ENCODE measurements around the gene DISC1. TPM values are rescaled to one million over a fixed set of nuclear protein-coding genes. Genes with fewer than 3 reads are reported as not detected.
"Not testable (repeated sequence)": the region's sequence is repeated elsewhere in the genome, so short reads cannot be mapped to it uniquely, and the experiment has no call there.

DISC1 gene
- total RNA-seq, 1 donor from 2014 or later = 5.5 TPM

DNA sequence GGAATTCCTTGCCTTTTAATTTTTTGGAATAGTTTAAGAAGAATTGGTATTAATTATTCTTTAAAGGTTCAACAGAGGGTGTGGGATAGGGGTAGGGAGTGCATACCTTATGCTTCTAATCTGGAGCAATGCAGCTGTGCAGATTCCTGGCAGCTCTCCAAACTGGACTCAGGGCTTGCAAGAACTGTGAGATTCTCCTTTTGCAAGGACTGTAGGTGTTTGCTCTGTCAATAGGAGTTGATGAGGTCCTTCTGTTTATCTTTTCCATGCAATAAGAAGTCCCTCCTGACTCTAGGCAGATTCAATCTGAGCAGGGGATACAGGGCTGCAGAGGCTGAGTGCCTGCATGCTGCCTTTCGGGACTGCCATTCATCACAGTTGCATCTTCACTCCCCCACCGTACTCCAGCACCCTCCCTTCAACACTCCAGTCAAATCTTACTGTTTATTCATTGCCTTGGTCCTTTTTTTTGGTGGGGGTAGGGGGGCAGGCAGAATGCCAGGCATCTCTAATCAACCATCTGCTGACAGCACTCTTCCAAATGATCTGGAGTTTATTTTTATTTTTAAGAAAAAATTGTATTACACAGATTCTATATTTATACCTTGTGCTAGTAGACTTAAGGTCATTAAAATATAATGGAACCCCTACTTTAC lies 122.3 kb downstream of the DISC1 start:
- intact Hi-C loops (cut with DNase I) = no loop called here
- DNase-seq (ENCODE audit: low spot score) = no peak

- intact Hi-C loops (cut with DNase I) = loop anchor here (10.0 kb wide), 2 partner anchors 875 to 1495 kb away; no protein-coding TSS in a partner anchor
- no peak for DNase-seq (ENCODE audit: low spot score)
These were observed 123.7 kb downstream of the DISC1 start for GRCh38 chr1:231750296-231750695.

DNA sequence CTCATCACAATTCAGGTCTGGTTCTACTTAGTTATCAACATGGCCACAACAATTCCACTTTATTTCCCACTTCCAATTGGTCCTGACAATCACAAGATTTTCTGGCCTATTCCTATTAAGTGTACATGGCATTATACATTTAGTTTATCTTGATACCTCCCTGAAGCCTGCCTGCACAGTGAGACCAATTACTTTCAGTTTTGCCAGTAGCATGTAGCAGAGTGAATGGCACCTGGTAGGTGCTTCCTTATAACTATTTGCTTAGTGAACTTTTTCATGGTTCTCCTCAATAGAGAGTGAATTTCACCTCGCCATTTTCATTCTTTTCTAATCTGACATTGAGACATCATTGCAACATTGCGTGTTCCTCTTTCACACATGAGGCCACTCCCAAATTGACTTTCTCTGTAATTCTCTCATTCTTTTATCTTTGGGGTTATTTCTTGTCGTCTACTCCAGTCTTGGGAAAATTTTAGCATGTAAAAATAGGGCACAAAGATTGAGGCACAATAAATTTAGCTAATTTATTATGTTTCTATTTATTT lies 124.3 kb downstream of the DISC1 start:
- DNase-seq (ENCODE audit: low spot score) = no peak
- intact Hi-C loops (cut with DNase I) = loop anchor here (10.0 kb wide), 2 partner anchors 874 to 1494 kb away; no protein-coding TSS in a partner anchor

DNA sequence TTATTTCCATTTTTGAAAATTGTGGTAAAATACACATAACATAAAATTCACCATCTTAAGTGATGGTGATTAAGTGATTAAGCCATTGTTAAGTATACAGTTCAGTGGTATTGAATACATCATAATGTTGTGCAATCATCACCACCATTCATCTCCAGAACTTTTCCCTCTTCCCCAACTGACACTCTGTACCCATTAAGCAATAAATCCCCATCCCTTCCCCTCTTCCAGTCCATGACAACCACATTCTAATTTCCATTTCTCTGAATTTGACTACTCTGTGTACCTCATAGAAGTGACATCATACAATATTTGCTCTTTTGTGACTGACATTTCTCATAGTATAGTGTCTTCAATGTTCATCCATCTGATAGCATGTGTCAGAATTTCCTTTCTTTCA lies 124.8 kb downstream of the DISC1 start:
- intact Hi-C loops (cut with DNase I) = loop anchor here (10.0 kb wide), 2 partner anchors 873 to 1493 kb away; no protein-coding TSS in a partner anchor
- DNase-seq (ENCODE audit: low spot score) = no peak

DNA sequence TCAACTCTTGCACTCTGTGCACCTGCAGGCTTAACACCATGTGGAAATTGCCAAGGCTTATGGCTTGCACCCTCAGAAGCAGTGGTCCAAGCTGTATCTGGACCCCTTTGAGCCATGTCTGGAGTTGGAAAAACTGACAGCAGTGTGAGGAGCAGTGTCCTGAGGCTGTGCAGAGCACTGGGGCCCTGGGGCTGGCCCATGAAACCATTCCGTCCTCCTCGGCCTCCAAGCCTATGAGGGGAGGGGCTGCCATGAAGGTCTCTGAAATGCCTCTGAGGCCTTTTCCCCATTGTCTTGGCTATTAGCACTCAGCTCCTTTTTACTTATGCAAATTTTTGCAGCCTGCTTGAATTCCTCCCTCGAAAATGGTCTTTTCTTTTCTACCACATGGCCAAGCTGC lies 126.7 kb downstream of the DISC1 start:
- no peak for DNase-seq (ENCODE audit: low spot score)
- intact Hi-C loops (cut with DNase I) = loop anchor here (10.0 kb wide), 2 partner anchors 871 to 1491 kb away; no protein-coding TSS in a partner anchor

DNA sequence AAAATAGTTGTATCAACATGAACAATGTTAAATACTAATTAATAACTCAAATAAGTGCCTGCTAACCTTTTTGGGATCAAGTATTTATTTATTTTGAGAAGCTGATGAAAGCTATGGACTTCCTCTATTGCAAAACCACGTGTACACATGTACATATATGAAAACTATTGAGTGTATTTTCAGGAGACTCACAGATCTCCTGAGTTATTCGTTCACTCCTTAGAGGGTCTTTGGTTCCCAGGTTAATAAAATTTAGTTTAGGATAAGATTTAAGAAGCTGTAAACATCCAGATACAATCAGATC lies 130.5 kb downstream of the DISC1 start:
- DNase-seq (ENCODE audit: low spot score) = no peak
- intact Hi-C loops (cut with DNase I) = loop anchor here (5.0 to 10.0 kb wide), 3 partner anchors 50 to 1488 kb away; no protein-coding TSS in a partner anchor

GRCh38 chr1:231757759-231758158 lies 131.2 kb downstream of the DISC1 start:
- no peak for DNase-seq (ENCODE audit: low spot score)
- intact Hi-C loops (cut with DNase I) = loop anchor here (5.0 to 10.0 kb wide), 3 partner anchors 50 to 1487 kb away; no protein-coding TSS in a partner anchor

GRCh38 chr1:231761252-231761651 lies 134.7 kb downstream of the DISC1 start:
- DNase-seq (ENCODE audit: low spot score) = no peak
- intact Hi-C loops (cut with DNase I) = no loop called here

DNA sequence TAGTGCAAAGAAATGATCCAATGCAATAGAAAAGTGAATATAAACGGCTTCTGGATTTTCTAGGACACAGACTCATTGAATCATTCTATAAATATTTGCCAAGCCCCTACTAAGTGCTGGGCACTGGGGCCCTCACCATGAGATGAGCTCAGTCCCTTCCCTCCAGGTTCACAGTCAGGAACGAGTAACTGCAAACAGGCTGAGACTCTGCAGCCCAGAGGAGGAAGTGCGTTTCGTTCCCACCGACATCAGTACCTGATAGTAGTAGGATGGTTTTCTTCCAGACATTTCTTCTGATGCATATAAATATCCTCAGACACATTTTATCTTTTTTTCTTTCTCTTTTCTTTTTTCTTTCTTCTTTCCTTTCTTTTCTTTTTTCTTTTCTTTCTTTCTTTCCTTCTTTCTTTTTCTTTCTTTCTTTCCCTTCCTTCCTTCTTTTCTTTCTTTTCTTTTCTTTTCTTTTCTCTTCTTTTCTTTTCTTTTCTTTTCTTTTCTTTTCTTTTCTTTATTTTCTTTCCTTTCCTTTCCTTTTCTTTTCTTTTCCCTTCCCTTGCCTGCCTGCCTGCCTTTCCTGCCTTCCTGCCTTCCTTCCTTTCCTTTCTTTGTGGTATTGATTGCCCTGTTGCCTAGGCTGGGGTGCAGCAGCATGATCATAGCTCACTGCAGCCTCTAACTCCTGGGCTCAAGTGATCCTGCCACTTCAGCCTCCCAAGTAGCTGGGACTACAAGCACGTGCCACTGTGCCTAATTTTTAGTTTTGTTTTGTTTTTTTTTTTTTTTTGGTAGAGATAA lies 135.4 kb downstream of the DISC1 start:
- DNase-seq (ENCODE audit: low spot score) = no peak
- intact Hi-C loops (cut with DNase I) = no loop called here

DNA sequence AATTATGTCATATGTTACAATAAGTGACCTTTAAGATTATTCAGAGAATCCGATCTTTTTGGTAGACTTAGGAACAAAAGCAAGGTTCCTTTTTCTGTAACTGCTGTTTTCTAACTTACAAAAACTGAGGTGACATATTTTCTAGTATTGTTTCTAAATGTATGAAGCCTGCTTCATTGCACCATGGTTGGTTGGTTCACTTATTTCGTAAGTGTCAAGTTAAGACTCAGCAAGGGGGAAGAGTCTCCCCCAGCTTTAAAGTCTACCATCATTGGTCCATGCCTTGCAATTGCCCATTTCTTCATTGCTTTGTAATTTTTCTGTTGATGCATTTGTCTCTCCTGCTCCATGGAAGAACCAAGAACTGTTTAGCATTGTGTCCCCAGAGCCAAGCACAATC lies 136.9 kb downstream of the DISC1 start:
- intact Hi-C loops (cut with DNase I) = no loop called here
- no peak for DNase-seq (ENCODE audit: low spot score)

- intact Hi-C loops (cut with DNase I); DNase-seq (ENCODE audit: low spot score): not testable (repeated sequence)
These were observed 139.2 kb downstream of the DISC1 start for GRCh38 chr1:231765825-231766224.

DNA sequence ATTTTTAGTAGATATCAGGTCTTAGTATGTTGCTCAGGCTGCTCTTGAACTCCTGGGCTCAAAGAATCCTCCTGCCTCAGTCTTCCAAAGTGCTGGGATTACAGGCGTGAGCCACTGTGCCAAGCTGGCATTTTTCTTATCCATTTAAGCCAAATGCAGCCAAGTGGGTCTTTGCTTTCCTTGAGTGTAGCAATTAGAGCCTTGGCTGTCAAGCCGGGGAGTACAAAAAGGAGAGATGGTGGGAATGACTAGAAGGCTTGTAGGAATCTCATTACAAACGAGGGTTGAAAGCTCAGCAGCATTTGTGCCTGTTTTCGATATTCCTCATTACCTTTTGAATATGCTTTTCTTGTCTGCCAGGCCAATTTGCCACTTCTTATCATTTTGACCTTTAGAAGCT lies 140.9 kb downstream of the DISC1 start:
- intact Hi-C loops (cut with DNase I) = no loop called here
- DNase-seq (ENCODE audit: low spot score) = no peak

DNA sequence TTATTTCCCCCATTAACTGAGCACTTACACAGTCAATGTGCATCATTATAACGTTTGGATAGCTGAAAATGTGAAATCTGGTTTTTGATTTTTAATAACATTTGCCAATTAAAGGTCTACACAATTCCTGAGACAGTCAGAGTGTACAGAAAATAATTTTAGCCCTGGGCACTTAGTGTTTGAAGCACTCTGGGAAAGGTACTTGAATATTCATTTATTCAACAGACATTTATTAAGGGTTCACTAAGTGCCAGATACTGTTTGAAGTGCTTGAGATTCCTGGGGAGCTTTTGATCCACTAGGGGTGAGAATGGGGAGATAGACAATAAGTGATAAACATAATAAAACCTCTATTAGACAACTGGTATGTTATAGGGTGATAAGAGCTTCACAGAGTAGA lies 141.8 kb downstream of the DISC1 start:
- intact Hi-C loops (cut with DNase I) = no loop called here
- no peak for DNase-seq (ENCODE audit: low spot score)

GRCh38 chr1:231770506-231771175 lies 144.1 kb downstream of the DISC1 start:
- DNase-seq (ENCODE audit: low spot score) = no peak
- intact Hi-C loops (cut with DNase I) = no loop called here

DNA sequence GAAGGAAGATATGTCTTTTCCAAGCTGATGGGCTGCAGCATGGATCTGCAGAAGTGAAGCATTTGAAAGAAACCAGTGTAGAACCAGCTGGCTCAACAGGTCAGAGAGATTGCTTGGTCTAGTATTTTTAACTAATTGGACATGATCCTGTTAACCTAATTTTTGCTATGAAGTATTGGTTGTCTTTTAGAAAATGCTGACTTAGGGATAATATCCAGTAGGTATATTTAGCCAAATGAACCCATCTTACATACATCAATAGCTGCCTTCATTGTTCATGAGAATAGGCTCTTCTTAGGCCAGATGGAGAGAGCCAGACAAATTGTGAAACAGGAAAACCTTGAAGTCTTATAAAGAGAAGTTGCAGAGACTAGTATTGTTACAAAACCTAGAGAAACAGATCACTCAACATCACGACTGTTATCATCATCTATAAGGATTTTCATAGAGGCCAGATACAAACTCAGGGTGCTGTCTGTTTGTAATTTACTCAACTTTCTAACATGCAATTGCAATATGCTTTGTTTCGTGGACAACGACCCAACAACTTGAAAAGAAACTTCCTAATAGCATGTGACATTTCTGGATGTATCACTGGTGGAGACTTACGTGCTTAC lies 148.2 kb downstream of the DISC1 start:
- intact Hi-C loops (cut with DNase I) = no loop called here
- no peak for DNase-seq (ENCODE audit: low spot score)

GRCh38 chr1:231776010-231776756 lies 149.6 kb downstream of the DISC1 start:
- no peak for DNase-seq (ENCODE audit: low spot score)
- intact Hi-C loops (cut with DNase I) = no loop called here

GRCh38 chr1:231776757-231777062 lies 150.1 kb downstream of the DISC1 start:
- intact Hi-C loops (cut with DNase I) = no loop called here
- no peak for DNase-seq (ENCODE audit: low spot score)

DNA sequence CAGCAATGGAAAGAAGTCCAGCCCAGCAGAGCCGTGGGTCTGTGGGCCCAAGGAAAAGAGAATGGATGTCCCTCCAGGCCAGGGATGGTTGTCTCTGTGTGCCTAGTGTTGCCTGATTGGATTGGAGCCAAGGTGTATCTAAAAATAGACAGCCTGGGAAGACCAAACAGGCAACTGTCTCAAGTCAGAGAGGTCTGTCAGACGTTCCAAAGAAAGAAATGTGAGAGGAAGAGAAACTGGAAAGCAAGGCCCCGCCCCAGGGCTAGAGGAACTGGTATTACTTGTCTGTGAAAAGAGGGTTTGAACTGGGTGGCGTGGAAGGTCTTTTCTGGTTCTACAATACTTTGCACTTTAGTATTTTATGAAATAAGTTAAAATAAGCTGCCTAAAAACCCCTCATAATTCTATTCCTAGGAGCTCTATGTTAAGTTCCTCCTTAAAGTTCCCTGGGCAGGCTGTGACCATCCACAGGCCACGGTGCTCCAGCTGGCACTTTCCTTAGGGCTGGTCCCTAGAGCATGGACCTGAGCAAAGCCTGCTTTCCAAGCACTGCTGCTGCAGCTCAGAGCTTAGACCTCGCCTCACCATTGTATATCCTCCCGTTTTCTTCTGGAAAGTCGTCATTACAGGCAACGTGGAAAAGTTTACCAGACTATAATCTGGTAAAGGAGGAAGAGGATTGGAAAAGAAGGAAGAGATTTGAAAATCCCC lies 151.6 kb downstream of the DISC1 start:
- intact Hi-C loops (cut with DNase I) = no loop called here
- DNase-seq (ENCODE audit: low spot score) = no peak

DNA sequence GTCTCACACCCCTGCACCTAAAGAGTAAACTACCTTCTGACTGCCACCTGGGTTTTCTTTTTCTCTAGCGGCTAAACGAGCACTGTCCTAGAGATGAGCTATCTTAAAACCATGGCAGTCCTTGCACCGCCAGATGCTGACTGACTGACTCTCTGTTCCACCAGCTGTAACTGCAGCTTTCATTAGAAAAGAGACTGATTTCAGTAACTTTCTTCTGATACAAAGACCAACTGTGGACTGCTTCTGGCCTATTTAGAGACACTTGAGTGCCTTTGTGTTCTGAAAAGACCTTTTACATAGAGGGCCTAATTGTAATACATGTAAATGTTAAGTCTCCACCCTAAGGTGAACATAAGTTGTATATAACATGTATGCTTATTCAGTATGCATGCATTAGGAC lies 152.5 kb downstream of the DISC1 start:
- DNase-seq (ENCODE audit: low spot score) = no peak

More for the DNA sequence above, 152.5 kb downstream of the DISC1 start:
- intact Hi-C loops (cut with DNase I) = no loop called here
